Measurements from ENCODE around the gene EPHA8.
A peak's percentile ranks its signal among the peaks of the same experiment; 100 is the strongest.

Gene EPHA8

DNA sequence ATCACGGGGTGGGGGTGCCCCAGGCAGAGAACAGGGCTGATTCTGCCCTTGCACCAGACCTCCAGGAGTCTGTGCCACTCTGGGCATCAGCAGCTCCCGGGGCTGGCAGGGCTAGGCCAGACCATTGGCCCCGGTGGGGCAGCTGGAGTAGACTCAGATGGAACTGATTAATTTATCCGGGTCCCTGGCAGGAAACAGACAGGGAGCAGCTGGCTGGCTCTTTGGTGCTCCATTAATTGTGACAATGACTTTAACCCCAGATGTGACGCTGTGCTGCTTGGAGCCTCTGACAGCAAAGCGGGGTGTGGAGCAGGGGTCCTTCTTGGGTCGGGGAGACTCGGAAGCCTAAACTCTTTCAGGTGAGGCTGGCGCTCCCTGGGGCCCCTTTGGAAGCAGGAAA is 9.5 kb downstream of the EPHA8 start:
- TF ChIP-seq ZNF544 (tag by site-specific recombination; IDR thresholded peaks at IDR 0.05): no peak
- TF ChIP-seq WT1 (tag by site-specific recombination; IDR thresholded peaks at IDR 0.05): no peak
- TF ChIP-seq, protein P1, sequence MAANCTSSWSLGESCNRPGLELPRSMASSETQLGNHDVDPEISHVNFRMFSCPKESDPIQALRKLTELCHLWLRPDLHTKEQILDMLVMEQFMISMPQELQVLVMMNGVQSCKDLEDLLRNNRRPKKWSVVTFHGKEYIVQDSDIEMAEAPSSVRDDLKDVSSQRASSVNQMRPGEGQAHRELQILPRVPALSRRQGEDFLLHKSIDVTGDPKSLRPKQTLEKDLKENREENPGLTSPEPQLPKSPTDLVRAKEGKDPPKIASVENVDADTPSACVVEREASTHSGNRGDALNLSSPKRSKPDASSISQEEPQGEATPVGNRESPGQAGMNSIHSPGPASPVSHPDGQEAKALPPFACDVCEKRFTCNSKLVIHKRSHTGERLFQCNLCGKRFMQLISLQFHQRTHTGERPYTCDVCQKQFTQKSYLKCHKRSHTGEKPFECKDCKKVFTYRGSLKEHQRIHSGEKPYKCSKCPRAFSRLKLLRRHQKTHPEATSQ (tag by site-specific recombination; IDR thresholded peaks at IDR 0.05): no peak
- no peak for TF ChIP-seq ZNF433 (tag by site-specific recombination; IDR thresholded peaks at IDR 0.05; ENCODE audit: low read depth)
- H3K4me1 ChIP-seq (ENCODE audit: control insufficient read depth, insufficient read depth, low read length): no peaks in the 10 kb centered on the region
- no peak overlapping the region for H3K27ac ChIP-seq (ENCODE audit: extremely low read depth, low read depth, low read length)
- H3K36me3 ChIP-seq (ENCODE audit: control insufficient read depth in 2 of 2, insufficient read depth in 1 of 2, low read length in 2 of 2): no peaks in the 10 kb centered on the region
- H3K9me3 ChIP-seq (ENCODE audit: control insufficient read depth, insufficient read depth, low read depth, low read length): no peaks in the 10 kb centered on the region
- no peak overlapping the region for H3K4me3 ChIP-seq (ENCODE audit: low read depth, low read length)
- ChIA-PET POLR2A (no interaction called here), CTCF (no interaction called here)

DNA sequence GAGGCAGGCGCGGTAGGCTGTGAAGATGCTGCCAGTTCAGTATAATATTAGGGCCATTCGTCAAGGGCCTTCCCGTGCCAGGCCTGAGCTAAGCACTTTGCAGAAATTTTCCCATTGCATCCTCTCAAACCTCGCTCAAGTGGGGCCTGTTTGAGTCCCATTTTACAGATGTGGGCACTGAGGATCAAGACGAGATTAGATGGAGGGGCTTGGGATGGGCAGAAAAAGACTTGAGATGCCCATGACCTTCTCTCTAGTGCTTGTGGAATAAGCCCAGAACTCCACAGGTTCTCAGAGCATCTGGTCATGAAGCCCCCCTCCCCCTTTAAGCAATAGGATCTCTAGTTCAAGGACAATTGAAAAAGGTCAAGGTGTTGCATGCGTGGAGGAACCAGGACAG is 9.9 kb downstream of the EPHA8 start:
- Histone ChIP-seq H3K36me3 (ENCODE audit: control insufficient read depth in 2 of 2, insufficient read depth in 1 of 2, low read length in 2 of 2) (no peaks in the 10 kb centered on the region), H3K4me3 (ENCODE audit: low read depth, low read length) (no peak overlapping the region), H3K4me1 (ENCODE audit: control insufficient read depth, insufficient read depth, low read length) (no peaks in the 10 kb centered on the region), H3K9me3 (ENCODE audit: control insufficient read depth, insufficient read depth, low read depth, low read length) (no peaks in the 10 kb centered on the region), H3K27ac (ENCODE audit: extremely low read depth, low read depth, low read length) (no peak overlapping the region)
- TF ChIP-seq ZNF660 (tag by site-specific recombination; IDR thresholded peaks at IDR 0.05): no peak
- peak; percentile 42 for TF ChIP-seq ZNF585B (tag by site-specific recombination; IDR thresholded peaks at IDR 0.05)
- ChIA-PET CTCF (no interaction called here), POLR2A (no interaction called here)

DNA sequence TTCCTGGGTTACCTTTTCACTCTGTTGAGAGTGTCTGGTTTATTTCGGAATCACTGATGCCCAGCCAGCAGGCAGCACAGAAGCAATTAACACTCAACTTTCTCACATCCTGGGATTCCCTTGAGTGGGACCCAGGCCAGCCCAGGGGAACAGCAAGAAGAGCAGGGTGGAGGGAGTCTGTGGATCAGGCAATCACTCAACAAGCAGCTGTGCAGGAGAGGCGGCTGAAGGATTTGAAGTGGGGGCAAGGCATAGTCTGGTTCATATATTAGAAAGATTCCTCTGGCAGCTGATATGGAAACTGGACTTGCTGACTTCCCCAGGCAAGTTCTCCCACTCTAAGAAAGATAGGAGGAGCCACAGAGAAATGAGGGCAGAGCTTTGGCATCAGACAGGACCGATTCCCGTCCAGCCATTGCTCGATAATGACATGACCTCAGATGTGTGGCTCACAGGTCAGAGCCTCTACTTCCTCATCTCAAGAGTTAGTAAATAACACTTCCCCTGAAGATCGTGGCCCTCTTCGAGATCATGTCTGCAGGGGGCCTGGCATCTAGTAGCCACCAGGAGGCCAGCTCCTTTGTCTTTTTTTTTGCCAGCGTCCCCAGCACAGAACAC is 12.4 kb downstream of the EPHA8 start:
- Histone ChIP-seq H3K4me3 (ENCODE audit: low read depth, low read length) (no peak overlapping the region), H3K9me3 (ENCODE audit: control insufficient read depth, insufficient read depth, low read depth, low read length) (no peaks in the 10 kb centered on the region), H3K27ac (ENCODE audit: extremely low read depth, low read depth, low read length) (no peak overlapping the region), H3K4me1 (ENCODE audit: control insufficient read depth, insufficient read depth, low read length) (no peaks in the 10 kb centered on the region), H3K36me3 (ENCODE audit: control insufficient read depth in 2 of 2, insufficient read depth in 1 of 2, low read length in 2 of 2) (no peaks in the 10 kb centered on the region)
- CTCF ChIA-PET: interaction anchor here (0.6 kb wide), 1 partner anchor 66 kb away, joined by 3 read pairs; no protein-coding TSS in a partner anchor
- POLR2A ChIA-PET: no interaction called here
- TF ChIP-seq, protein P2, sequence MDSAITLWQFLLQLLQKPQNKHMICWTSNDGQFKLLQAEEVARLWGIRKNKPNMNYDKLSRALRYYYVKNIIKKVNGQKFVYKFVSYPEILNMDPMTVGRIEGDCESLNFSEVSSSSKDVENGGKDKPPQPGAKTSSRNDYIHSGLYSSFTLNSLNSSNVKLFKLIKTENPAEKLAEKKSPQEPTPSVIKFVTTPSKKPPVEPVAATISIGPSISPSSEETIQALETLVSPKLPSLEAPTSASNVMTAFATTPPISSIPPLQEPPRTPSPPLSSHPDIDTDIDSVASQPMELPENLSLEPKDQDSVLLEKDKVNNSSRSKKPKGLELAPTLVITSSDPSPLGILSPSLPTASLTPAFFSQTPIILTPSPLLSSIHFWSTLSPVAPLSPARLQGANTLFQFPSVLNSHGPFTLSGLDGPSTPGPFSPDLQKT (IDR thresholded peaks at IDR 0.05; ENCODE audit: borderline replicate concordance, low read depth, low read length): no peak
- TF ChIP-seq ZNF266 (tag by site-specific recombination; IDR thresholded peaks at IDR 0.05; ENCODE audit: low read depth) (no peak), ZNF354C (tag by site-specific recombination; IDR thresholded peaks at IDR 0.05; ENCODE audit: borderline replicate concordance, low read depth) (no peak), BCL11B (tag by site-specific recombination; IDR thresholded peaks at IDR 0.05; ENCODE audit: low read depth) (no peak), ZNF548 (tag by site-specific recombination; IDR thresholded peaks at IDR 0.05) (no peak), HOXA7 (CRISPR knock-in tag; IDR thresholded peaks at IDR 0.05; ENCODE audit: borderline replicate concordance) (no peak)

DNA sequence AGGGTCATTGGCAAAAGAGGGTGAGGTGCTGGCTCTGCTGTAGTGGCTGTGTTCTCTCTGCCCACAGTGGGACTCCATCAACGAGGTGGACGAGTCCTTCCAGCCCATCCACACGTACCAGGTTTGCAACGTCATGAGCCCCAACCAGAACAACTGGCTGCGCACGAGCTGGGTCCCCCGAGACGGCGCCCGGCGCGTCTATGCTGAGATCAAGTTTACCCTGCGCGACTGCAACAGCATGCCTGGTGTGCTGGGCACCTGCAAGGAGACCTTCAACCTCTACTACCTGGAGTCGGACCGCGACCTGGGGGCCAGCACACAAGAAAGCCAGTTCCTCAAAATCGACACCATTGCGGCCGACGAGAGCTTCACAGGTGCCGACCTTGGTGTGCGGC is 12.9 kb downstream of the EPHA8 start:
- TF ChIP-seq ZNF791 (tag by site-specific recombination; IDR thresholded peaks at IDR 0.05) (no peak), ZNF561 (tag by site-specific recombination; IDR thresholded peaks at IDR 0.05; ENCODE audit: borderline replicate concordance) (no peak)
- no peaks in the 10 kb centered on the region for H3K4me1 ChIP-seq (ENCODE audit: control insufficient read depth, insufficient read depth, low read length)
- ChIA-PET CTCF (interaction anchor here (0.6 kb wide), 1 partner anchor 65 kb away, joined by 3 read pairs; no protein-coding TSS in a partner anchor), POLR2A (no interaction called here)
- H3K36me3 ChIP-seq (ENCODE audit: control insufficient read depth in 2 of 2, insufficient read depth in 1 of 2, low read length in 2 of 2): no peaks in the 10 kb centered on the region
- H3K27ac ChIP-seq (ENCODE audit: extremely low read depth, low read depth, low read length): no peak overlapping the region
- no peak overlapping the region for H3K4me3 ChIP-seq (ENCODE audit: low read depth, low read length)
- H3K9me3 ChIP-seq (ENCODE audit: control insufficient read depth, insufficient read depth, low read depth, low read length): no peaks in the 10 kb centered on the region
